Hepatic stellate cell (primary cell): ENCODE results near the gene STK10.

ENCODE experiments used
- DNase-seq: peaks from one replicate; pipeline ENCODE4 v3.0.0; 2011; ENCODE audit warnings: low spot score

Gene STK10

DNA sequence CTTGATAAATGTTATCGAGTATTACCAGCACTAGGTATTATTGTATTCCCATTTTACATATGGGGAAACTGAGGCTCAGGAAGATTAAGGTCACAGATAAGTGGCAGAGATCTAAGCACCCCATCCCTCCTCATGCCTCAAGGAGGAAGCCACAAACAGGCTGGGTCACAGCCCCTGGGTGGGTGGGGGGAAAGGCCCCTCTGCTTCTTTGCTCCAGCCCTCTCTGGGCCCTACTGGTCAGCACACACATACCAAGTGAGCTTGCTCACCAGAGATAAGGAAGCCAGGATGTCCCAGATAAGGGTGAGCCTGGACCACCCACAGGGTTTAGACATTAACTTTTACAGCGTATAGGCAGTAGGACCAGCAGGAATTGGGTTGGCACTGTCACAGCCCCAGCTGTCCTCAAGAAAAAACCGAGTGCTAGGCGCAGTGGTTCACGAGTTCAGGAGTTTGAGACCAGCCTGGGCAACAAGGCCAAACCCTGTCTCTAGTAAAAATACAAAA lies 45.3 kb downstream of the STK10 start:
- no peak for DNase-seq

DNA sequence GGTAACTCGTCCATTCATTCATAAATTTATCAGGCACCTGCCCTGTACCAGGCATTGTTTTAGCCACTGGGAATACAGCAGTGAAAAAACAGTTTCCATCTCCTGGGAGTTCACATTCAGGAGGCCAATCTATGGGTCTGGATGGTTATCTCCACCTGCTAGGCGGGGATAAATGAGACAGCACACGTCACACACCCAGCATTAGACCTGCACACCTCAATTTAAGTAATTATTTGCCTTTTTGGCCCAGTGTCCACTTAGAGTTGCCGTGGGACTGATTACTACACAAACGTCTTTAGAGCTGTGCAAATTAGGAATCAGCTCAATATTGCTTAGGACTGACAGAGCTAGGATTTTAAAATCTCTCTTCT lies 46.1 kb downstream of the STK10 start:
- no peak for DNase-seq

DNA sequence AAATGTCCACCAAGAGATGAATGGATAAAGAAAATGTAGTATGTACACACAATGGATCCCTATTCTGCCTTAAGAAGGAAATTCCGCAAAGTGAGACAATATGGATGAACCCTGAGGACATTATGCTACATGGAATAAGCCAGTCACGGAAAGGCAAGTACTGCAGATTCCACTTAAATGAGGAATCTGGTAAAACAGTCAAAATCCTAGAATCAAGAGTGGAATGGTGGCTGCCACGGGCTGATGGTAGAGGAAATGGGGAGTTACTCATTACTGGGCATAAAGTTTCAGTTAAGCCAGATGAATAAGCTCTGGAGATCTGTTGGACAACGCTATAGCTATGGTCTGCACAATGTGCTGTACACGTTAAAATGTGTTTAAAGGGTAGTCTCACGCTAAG lies 47.2 kb downstream of the STK10 start:
- DNase-seq: no peak

DNA sequence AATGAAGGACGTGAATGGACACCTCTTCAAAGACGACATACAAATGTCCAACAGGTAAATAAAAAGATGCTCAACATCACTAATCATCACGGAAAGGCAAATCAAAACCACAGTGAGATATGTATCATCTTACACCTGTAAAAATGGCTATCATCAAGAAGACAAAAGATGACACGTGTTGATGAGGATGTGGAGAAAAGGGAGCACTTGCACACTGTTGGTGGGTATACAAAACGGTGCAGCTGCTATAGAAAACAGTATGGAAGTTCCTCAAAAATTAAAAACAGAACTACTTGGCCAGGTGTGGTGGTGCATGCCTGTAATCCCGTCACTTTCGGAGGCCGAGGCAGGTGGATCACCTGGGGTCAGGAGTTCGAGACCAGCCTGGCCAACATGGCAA lies 47.9 kb downstream of the STK10 start:
- no peak for DNase-seq

DNA sequence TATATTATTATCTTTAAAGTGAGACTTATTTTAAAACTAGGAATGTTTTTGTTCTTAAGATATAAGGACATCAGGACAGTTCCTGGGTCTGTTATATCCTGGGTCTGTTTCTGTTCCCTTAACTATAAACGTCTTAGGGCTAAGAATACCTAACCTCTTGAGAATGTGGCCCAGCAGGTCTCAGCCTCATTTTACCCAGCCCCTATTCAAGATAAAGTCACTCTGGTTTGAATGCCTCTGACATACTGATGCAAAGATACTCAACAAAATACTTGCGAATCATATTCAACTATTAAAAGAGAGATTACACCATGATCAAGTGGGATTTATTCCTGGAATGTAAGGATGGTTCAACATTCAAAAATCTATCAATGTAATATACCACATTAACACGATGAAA lies 51.0 kb downstream of the STK10 start:
- DNase-seq: no peak

DNA sequence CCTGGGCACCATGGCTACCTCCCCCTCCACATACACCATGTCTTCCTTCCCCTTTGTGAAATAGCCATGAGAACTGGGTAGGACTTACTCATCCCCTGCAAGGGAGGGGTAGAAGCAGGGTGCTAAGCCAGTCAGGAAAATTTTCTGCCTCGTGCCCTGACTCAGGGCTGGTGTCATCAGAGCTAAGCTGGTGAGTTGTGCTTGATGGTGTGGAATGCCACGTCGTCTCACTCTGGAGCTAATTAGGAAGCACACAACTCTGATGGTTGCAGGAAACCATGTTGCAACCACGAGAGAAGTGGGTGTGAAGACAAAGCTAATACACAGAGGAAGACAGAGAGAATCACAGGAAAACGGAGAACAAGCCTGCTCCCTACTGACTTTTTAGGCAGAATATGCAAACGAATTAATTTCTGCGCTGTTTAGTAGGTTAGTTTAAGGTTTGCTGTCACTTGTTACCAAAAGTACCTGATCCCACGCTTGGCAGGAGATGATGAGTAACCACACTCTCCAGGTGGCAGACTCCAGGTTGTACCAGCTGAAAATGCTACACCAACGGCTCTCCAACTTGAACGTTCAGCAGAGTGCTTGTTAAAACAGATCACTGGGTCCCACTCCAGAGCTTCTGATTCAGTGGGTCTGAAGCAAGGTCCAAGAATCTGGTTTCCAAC lies 54.5 kb downstream of the STK10 start:
- DNase-seq: peak; percentile 48

DNA sequence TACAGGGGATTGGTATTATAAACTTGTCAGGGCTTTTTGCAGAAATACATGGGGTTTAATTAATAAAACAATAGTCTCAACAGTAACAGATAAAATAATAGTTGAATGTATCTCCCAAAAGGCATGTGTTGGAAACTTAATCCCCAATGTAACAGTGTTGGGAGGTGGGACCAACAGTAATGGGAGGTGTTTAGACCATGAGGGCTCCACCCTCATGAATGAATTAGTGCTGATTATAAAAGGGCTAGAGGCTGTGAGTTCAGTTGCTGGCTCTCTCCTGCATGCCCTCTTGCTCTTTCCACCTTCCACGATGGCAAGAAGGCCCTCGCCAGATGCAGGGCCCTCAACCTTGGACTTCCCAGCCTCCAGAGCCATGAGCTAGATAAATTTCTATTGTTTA lies 56.3 kb downstream of the STK10 start:
- DNase-seq: no peak

DNA sequence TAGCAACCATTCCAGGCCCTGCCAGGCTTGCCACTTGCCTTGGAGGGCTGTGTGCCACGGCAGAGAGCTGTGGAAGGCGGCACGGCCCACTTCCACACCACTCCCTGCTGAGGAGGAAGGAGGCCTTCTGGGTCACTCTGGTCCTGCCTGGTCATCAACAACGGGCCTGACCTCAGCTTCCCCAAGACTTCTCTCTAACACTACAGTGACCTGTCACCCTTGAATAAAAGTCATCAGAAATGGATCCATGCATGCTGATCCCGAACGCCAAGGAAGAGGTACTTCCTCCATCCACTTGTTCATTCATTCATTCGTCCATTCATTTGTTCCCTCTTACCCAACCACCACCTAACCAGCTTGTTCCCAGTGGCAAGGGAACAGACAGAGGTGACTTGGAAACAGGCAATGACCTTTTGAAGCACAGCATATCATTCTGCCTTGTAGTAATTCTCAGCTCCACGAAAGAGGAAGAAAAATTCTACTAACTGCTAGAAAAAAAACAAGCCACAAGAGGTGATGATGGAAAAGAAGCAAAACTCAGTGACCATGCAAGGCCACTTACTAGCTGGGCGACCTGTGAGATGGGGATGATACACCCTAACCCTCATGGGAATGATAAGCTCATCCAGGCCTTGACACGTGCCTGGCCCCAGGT lies 58.6 kb downstream of the STK10 start:
- no peak for DNase-seq

DNA sequence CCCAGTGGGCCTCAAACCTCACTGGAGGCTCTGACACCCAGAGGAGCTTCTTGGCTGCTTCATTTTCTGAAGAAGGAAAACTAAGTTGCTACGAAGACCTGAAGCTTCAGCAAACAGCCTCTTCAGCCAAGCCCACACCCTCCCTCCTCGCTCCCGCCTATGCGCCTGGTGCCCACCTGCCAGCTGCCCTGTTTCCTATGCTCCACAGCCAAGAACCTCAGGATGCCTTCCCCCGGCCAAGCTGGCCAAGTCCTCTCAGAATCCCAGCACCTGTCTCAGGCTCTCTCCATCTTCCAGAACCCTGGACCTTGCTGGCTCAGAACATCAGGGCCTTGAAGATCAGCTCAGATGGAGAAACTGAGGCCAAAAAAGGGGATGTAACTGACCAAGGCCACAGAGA lies 60.4 kb downstream of the STK10 start:
- DNase-seq: no peak

DNA sequence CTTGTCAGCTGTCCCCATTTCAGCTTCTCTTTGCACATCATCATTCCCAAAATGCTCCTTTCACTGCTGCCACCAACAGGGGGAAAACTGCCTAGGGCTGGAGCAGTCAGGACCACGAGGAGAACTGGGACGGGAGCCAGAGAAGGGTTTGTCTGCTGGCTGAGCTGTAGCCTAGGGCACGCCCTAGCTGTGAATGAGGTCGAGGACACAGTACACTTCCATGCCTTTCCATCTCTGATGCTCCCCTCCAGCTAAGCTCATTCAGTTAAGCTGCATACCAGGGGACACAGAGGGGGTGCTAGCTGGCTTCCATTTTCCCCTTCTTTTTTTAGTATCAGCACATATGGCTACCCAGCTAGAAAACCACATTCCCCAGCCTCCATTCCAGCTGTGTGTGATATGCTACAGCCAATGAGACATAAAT lies 64.7 kb downstream of the STK10 start:
- peak; percentile 85 for DNase-seq

DNA sequence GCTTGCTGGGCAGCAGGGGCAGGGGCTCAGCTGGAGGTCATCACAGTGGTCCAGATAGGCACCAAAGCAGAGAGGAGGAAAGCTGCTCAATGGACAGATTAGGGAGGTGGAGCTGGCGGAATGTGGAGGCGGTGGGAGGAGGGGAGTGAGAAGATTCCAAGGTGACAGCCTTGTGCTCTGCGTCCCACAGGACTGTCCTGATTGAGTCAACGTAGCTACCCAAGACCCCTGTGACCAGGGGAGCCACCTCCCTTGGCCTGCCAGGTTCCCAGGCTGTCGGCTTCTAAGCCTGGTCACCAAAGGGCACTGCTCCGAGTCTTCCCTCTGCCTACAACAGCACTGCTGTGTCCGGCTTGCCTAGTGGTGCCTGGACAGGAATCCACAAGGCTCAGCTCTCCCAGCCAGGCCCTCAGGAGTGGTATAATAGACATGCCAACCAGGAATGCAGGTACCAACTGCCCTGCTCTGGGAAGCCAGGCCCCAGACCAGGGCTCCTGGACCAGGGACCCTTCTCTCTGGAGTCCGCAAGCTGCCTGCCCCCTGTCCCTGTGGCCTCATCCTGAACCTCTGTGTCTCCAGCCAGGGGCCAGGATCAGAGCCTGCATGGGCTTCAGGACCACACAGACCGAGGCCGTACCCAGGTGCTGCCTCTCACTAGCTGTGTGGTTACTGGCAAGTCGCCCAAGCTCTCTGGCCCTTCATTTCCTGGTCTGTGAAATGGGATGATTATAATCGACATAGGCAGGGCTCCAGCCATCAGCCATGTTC lies 67.9 kb downstream of the STK10 start:
- no peak for DNase-seq

DNA sequence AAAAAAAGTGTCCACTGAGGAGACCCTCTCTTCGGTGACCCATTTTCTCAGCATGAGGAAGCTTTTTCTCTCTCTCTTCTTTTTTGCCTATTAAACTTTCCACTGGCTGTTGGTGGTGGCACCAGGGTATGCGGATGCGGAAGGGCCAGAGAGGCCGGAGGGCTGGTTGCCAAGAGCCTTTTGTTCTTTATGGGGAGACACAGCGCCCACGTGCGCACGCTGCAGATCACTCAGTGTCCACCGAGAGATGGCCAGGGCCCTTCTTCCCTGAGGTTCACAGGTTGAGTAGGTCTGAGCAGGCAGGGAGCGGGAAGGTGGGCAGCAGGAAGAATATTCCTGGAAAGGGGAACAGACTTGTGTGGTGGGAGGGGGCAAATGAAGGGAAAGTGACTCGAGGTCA lies 69.1 kb downstream of the STK10 start:
- DNase-seq: no peak

DNA sequence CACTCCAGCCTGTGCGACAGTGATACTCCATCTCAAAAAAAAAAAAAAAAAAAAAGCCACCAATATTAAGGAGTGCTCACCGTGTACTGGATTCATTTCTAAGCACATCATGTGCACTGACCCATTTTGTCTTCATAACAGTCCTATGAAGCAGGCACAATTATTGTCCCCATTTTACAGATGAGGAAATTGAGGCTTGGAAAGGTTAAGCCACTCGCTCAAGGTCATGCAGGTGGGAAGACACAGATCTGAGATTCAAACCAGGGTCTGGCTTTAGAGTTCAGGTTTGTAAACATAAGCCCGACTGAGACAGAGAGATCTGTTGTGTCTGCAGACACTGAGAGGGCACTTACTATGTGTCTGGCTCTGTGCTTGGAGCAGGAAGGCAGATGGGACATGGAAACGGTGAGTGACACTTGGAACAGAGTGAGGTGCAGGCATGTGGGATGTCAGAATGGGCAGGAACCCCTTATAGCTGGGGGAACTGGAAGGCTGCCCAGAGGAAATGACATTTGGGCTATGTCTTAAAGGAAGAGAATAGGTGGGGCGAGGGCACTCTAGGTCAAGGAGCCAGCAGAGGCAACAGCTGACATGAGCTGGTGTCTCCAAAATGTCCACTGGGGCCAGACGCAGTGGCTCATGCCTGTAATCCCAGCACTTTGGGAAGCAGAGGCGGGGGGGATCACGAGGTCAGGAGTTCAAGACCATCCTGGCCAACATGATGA lies 69.9 kb downstream of the STK10 start:
- no peak for DNase-seq

DNA sequence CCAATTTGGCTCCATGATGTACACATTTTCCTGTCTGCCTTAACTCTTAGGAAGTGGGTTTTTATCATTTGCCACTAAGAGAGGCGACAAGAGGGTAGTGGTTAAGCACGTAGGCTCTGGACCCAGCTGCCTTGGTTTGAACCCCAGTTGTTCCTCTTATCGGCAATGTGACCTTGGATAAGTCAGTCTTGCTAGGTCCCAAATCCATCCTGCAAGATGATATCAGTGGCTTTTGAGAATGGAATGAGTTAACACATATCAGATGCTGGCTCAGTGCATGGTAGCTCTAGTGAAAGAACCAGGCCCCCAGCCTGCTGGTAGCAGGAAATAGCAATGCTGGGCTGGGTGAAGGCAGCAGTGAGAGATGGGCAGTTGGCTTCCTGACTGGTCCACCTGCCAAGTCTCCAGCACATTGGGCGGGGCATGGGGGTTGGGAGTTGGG lies 72.5 kb downstream of the STK10 start:
- no peak for DNase-seq

DNA sequence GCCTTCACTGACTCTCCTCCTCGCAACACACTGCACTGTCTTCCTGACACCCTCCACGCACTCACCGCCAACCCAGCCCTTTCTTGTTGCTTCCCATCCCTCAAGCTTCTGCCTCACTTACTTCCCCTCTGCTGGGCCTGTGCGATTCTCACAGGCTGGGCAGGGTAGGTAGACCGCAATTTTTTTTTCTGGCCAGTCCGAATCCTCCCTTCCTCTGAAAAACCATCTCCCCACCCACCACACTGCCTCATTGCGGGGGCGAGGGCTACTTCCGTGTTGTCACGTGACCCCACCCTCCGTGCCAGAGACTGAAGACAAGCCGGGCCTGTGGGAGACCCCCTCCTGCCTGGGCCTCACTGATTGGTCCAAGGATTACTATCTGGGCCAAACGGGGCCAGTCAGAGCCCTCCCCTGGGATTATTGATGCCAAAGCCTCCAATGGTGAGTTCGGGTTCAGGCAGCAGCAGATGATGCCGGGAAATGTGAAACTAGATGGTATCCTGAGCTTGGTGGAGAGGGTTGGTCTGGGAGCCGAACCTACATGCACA lies 73.1 kb downstream of the STK10 start:
- DNase-seq: no peak

DNA sequence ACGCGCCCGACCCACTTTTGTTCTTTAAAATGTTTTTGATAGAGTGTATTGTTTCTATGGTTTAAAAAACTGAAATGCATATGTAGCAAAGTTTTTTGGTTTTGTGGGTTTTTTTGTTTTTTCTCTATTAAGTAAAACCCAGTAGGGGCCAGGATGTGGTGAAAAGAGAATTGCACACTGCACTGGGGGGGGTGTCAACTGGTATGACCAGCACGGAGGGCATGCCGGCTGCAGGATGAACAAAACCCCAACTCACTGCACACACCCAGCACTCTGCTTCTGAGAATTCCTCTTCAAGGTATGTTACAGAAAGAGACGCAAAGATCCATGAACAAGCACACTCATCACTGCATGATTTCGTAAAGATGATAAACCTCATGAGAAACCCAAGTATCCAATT lies 75.0 kb downstream of the STK10 start:
- no peak for DNase-seq

DNA sequence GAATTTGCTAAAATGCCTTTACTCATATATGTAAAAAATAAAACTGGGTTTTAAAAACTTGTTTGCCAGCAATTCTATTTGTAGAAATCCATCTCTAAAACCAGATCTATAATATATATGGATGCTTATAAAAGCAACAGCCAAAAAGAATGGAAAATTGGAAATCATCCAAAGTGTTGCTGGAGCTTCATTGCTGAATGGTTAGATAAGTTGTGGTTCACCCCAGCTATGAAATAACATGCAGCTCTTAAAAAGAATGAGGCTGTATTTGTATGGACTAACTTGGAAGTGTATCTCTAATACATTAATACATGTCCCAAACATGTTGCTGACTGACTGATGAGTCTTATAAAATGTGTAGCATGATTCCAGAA lies 76.2 kb downstream of the STK10 start:
- peak; percentile 64 for DNase-seq

DNA sequence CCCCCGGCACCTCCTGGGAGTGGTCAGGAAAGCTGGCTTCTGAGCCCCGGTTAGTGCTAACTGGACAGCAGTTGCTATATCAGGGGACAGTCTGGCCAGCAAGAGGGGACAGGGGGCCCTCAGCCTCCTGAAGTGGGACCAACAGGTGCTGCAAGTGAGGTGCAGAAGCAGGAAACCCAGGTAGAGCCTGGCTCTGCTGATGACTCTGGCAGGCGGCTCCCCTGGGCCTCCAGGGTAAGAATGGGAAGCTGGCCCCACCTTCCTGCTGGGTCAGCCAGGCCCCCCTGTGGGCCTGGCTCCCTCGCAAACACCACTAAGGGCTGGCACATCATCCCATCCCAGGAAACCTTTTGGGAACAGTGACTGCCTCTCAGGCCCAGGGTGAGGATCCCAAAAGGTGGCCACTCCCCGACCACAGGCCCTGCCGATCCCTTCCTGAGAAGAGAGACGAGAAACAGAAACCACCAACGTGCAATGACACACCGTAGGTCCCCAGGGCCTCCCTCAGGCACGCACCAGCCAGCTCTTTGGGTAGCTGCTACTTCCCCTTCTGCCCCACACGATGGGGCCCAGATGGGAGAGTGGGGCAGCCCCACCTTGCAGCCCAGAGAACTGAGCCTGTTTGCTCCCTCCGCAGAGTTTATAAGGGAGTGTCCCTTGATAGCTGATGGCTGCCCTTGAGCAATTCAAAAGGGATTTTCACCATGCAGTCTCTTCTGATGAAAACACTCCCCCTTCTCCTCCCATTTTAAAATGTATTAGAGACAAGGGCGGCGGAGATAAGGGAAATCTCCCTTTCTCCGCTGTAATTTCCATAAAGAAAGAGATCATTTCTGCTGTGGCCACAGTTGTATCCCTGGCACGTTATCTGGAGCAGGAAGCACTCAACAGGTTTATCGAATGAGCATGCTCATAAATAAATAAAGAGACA lies 76.8 kb downstream of the STK10 start:
- peak; percentile 85 for DNase-seq

DNA sequence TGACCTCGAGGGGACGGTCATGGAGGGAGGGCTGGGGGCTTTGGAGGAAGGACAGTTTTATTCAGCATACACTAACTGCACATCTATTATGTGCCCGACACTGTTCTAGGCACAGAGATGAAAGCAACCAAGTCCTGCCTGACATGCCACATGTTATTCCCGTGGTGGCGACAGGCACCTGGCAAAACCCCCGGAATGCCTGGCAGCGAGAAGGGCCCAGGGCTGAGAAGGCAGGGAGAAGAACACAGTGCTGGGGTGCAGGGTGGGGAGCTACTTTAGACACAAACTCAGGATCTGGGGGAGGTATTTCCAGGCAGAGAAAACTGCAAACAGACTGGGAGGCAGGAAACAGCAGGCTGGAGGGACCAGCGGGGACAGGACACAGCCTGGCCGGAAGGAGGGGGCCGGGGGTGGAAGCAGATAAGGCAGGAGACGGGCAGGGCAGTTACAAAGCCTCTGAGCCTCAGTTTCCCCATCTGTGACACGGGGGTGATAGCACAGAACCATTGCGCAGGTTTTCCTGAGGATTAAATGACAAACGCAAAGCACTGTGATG lies 77.7 kb downstream of the STK10 start:
- no peak for DNase-seq

DNA sequence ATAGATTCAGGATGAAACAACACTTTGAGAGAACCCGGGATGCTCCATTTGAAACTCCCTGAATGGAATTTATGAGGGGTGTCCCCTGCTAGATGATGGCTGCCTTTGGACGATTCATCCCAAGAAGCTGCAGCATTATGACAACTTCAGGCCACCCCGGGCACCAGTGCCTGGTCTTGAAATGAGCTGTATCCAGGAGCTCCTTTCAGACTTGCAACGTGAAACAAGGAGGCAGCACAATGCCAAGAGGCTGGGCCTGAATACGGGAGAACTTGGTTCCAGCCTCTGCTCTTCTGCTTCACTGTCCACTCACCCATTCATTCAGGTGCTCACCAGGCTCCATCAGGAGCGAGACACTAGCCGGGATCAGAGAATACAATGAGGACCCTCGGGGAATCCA lies 78.3 kb downstream of the STK10 start:
- no peak for DNase-seq

DNA sequence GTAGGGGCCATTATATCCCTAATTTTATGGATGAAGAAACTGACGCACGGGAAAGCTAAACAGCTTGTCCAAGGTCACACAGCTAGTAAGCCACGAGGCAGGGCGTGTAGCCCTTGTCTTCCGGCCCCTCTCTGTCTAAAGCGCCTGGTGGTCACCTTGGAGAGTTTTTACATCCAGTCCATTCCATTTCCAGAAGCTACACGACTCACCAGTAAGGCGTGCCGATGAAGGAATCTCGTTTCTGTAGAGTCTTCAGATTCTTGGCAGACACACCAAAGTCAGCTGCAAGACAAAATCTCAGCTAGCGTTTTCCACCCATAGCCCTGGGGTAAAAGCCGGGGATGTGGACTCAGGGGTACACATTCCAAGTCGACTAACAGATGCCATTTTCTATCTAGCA lies 80.5 kb downstream of the STK10 start:
- peak; percentile 68 for DNase-seq
